Calu3 (cell line): ENCODE results near the gene PRKD3. TPM values are rescaled to one million over a fixed set of nuclear protein-coding genes. Genes with fewer than 3 reads are reported as not detected.

Experiments used
- BruUV-seq: library from RNA; stranded (reverse); fragments of 400-500 nt; replicated peaks from 2 replicates; lab custom pipeline; 2021; lab: Mats Ljungman, UMichigan
- CTCF ChIA-PET: fragments of 300-600 bp; sonication (Branson Sonifier 250); formaldehyde crosslinking; loops from one replicate; lab custom pipeline; 2022; ENCODE audit warnings: antibody characterized with exemption; lab: Charles Lee
- DNase-seq: peaks from one replicate; pipeline ENCODE4 v3.0.0; 2022
- H3K27ac Mint-ChIP-seq: one replicate; pipeline ENCODE4 v1.8.0; 2022; ENCODE audit warnings: mixed read lengths; ENCODE audit not compliant: unreplicated experiment
- H3K27me3 Mint-ChIP-seq: one replicate; pipeline ENCODE4 v1.8.0; 2022; ENCODE audit warnings: mixed read lengths; ENCODE audit not compliant: unreplicated experiment
- H3K36me3 Mint-ChIP-seq: one replicate; pipeline ENCODE4 v1.8.0; 2022; ENCODE audit warnings: mild to moderate bottlenecking, moderate library complexity, mixed read lengths; ENCODE audit not compliant: insufficient read depth, unreplicated experiment
- H3K4me1 Mint-ChIP-seq: one replicate; pipeline ENCODE4 v1.8.0; 2022; ENCODE audit warnings: mild to moderate bottlenecking, low read depth, mixed read lengths; ENCODE audit not compliant: unreplicated experiment
- H3K4me3 Mint-ChIP-seq: one replicate; pipeline ENCODE4 v1.8.0; 2022; ENCODE audit warnings: mild to moderate bottlenecking, low read depth, moderate library complexity, mixed read lengths; ENCODE audit not compliant: unreplicated experiment
- H3K9me3 Mint-ChIP-seq: one replicate; pipeline ENCODE4 v1.8.0; 2022; ENCODE audit warnings: low read depth, mixed read lengths; ENCODE audit not compliant: unreplicated experiment
- intact Hi-C: fragments of 100-400 bp; cut with micrococcal nuclease; formaldehyde crosslinking; loops from one replicate; pipeline ENCODE4 v1.10.0; 2022; ENCODE audit not compliant: unreplicated experiment
- total RNA-seq: library from RNA; stranded (reverse); gene quantifications from 2 replicates; pipeline ENCODE4 v1.2.3, GENCODE V29; 2022
- TF ChIP-seq, protein P1 (sequence below): fragments of 200-600 bp; IDR thresholded peaks from one replicate; pipeline ENCODE4 v1.8.0; 2022; ENCODE audit warnings: antibody characterized with exemption; ENCODE audit not compliant: unreplicated experiment

PRKD3 gene
- total RNA-seq, 1 experiment from 2014 or later = 33.4 TPM

DNA sequence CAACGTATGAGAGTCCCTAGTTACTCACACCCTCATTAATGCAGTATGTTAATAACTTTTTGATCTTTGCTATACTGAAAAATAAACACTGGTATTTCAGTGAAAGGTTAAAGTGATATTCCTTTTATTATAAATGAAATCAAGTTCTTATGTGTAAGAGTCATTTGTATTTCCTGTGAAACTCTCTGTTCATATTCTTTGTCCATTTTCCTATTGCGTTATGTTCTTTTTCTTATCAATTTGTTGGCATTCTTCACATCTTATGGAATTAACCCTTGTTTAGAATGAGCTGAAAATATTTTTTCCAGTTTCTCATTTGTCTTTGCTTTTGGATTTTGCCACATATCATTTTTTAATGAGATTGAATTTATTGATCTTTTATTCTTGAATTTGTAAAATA, 48.3 kb downstream of the PRKD3 start:
- no peak for DNase-seq
- intact Hi-C loops = no loop called here
- TF ChIP-seq, protein P1, sequence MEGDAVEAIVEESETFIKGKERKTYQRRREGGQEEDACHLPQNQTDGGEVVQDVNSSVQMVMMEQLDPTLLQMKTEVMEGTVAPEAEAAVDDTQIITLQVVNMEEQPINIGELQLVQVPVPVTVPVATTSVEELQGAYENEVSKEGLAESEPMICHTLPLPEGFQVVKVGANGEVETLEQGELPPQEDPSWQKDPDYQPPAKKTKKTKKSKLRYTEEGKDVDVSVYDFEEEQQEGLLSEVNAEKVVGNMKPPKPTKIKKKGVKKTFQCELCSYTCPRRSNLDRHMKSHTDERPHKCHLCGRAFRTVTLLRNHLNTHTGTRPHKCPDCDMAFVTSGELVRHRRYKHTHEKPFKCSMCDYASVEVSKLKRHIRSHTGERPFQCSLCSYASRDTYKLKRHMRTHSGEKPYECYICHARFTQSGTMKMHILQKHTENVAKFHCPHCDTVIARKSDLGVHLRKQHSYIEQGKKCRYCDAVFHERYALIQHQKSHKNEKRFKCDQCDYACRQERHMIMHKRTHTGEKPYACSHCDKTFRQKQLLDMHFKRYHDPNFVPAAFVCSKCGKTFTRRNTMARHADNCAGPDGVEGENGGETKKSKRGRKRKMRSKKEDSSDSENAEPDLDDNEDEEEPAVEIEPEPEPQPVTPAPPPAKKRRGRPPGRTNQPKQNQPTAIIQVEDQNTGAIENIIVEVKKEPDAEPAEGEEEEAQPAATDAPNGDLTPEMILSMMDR = no peak
- BruUV-seq = no TSS peak
- H3K27me3 Mint-ChIP-seq = no peaks in the 10 kb centered on the region
- H3K9me3 Mint-ChIP-seq = no peaks in the 10 kb centered on the region
- no peak overlapping the region for H3K4me3 Mint-ChIP-seq
- CTCF ChIA-PET = no interaction called here
- H3K36me3 Mint-ChIP-seq = peaks cover 10% of the 10 kb centered on the region
- no peak overlapping the region for H3K27ac Mint-ChIP-seq
- H3K4me1 Mint-ChIP-seq = no peaks in the 10 kb centered on the region

Other genes starting within 250 kb of the PRKD3 start
- gene HEATR5B, start 240.5 kb downstream of the PRKD3 start, total RNA-seq = 12.2 and 13.1 TPM in 2 replicates
- 5.4 and 5.8 TPM in 2 replicates for gene GPATCH11, start 240.3 kb downstream of the PRKD3 start, total RNA-seq
- gene EIF2AK2, start 167.9 kb downstream of the PRKD3 start, total RNA-seq = 91.2 and 121 TPM in 2 replicates
- gene SULT6B1, start 136.2 kb downstream of the PRKD3 start, total RNA-seq = not detected in 2 replicates
- gene CEBPZOS, start 128.3 kb downstream of the PRKD3 start, total RNA-seq = 37.6 and 40.7 TPM in 2 replicates
- 60.7 and 64.9 TPM in 2 replicates for gene CEBPZ, start 93.2 kb downstream of the PRKD3 start, total RNA-seq
- 20.4 and 22.3 TPM in 2 replicates for gene NDUFAF7, start 93.2 kb downstream of the PRKD3 start, total RNA-seq
- 7.4 and 8.9 TPM in 2 replicates for gene QPCT, start 19.8 kb upstream of the PRKD3 start, total RNA-seq